Gastroesophageal sphincter (tissue), 3 donors: ENCODE measurements around the gene TOB1.

Source experiments
- EP300 ChIP-seq: sonication (generic); formaldehyde crosslinking; IDR thresholded peaks from one replicate; pipeline ENCODE4 v1.6.1; 2017; ENCODE audit warnings: antibody characterized with exemption, mild to moderate bottlenecking
- TF ChIP-seq, protein P1 (sequence below), 4 experiments: fragments of 200-600 bp in 2 of 4; fragments of 450-650 bp in 2 of 4; sonication (generic) in 1 of 4; IDR thresholded peaks; one replicate each; pipeline ENCODE4 v1.5.1; 2017 to 2019; ENCODE audit warnings: antibody characterized with exemption in 4 of 4, mild to moderate bottlenecking in 2 of 4, moderate library complexity in 2 of 4

DNA sequence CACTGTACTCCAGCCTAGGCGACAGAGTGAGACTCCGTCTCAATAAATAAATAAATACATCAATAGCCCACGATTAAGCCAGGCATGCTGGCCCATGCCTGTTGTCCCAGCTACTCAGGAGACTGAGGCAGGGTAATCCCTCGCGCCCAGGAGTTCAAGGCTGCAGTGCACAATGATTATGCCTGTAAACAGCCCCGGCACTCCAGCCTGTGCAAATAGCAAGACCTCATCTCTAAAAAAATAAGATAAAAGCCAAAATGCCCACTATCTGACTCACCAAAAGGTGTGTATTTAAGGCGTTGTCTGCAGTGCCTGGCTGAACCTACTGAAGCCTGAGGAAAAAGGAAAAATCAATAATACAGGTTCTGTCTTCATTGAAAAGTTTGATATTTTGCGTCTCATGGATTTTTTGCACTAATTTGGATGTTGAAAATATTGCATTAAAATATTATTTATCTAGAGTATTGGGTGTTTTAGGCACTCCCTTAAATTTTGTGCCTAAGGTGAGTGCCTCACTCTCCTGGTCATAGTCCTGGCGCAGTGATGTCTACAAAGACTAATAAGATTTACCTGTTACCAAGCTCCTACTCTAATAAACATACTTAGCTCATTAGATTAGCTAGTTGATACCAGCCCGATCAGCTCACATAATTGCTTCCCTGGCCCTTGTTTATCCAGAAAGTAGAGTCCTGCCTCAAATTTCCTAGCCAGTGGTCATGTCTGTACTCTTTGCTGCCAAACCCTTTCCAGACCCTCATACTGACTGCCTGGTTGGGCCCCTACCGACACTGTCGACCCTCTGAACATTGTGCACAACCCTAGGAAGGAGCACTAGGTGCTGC is 24.7 kb upstream of the TOB1 start:
- TF ChIP-seq EP300, result no peak
- TF ChIP-seq, protein P1, sequence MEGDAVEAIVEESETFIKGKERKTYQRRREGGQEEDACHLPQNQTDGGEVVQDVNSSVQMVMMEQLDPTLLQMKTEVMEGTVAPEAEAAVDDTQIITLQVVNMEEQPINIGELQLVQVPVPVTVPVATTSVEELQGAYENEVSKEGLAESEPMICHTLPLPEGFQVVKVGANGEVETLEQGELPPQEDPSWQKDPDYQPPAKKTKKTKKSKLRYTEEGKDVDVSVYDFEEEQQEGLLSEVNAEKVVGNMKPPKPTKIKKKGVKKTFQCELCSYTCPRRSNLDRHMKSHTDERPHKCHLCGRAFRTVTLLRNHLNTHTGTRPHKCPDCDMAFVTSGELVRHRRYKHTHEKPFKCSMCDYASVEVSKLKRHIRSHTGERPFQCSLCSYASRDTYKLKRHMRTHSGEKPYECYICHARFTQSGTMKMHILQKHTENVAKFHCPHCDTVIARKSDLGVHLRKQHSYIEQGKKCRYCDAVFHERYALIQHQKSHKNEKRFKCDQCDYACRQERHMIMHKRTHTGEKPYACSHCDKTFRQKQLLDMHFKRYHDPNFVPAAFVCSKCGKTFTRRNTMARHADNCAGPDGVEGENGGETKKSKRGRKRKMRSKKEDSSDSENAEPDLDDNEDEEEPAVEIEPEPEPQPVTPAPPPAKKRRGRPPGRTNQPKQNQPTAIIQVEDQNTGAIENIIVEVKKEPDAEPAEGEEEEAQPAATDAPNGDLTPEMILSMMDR (IDR thresholded peaks at IDR 0.05), result no peak
